Choroid plexus epithelial cell (primary cell): ENCODE data around the gene MBLAC1.
"Not testable (repeated sequence)": the region's sequence is repeated elsewhere in the genome, so short reads cannot be mapped to it uniquely, and the experiment has no call there.

Experiments used
- DNase-seq: peaks from one replicate; pipeline ENCODE4 v3.0.0-alpha.2; 2010; ENCODE audit warnings: low read depth
- H3K4me3 ChIP-seq: 2 replicates; pipeline ENCODE4 v1.5.1; 2011; ENCODE audit warnings: low read depth, mild to moderate bottlenecking, control low read depth, low read length, moderate library complexity
- TF ChIP-seq, protein P1 (sequence below): conservative IDR thresholded peaks from 2 replicates; pipeline ENCODE4 v1.5.1; 2011; ENCODE audit warnings: low read depth, mild to moderate bottlenecking, control low read depth, inconsistent platforms, low read length, moderate library complexity

MBLAC1 gene

DNA sequence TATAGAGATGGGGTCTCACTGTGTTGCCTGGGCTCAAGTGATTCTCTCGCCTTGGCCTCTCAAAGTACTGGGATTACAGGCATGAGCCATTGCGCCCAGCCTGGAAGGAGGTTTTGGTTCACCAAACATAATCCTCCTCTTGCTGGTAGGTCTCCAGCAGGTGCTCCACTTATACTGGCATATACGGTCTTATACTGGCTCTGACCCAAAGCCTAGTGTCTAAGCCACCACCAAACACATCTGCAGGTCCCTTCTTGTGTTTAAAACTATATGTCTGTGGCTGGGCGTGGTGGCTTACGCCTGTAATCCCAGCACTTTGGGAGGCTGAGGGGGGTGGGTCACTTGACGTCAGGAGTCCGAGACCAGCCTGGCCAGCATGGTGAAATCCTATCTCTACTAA is 5.4 kb downstream of the MBLAC1 start:
- no peak for DNase-seq
- TF ChIP-seq, protein P1, sequence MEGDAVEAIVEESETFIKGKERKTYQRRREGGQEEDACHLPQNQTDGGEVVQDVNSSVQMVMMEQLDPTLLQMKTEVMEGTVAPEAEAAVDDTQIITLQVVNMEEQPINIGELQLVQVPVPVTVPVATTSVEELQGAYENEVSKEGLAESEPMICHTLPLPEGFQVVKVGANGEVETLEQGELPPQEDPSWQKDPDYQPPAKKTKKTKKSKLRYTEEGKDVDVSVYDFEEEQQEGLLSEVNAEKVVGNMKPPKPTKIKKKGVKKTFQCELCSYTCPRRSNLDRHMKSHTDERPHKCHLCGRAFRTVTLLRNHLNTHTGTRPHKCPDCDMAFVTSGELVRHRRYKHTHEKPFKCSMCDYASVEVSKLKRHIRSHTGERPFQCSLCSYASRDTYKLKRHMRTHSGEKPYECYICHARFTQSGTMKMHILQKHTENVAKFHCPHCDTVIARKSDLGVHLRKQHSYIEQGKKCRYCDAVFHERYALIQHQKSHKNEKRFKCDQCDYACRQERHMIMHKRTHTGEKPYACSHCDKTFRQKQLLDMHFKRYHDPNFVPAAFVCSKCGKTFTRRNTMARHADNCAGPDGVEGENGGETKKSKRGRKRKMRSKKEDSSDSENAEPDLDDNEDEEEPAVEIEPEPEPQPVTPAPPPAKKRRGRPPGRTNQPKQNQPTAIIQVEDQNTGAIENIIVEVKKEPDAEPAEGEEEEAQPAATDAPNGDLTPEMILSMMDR = no peak

DNA sequence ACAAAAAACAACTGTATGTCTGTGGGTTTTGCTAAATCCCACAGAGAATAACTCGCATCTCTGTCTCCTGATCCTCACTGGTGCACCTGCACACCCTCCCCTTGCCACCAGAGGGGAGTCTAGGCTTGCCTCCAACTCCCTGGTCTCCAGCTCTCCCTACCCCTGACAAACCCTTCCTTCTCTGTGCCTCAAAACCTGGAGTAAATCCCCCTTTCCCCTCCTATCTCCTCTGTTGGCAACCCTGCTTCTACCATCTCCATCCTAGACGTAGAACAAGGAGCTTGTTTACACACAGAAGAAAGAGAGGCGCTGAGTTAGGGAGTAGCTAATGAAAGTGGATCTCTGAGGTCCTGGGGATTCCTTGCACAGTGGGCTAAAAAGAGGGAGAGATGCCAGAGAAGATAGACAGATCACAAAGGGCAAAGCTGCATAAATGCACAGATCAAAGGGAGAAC is 6.0 kb downstream of the MBLAC1 start:
- TF ChIP-seq, protein P1 = peak; percentile 98
- DNase-seq = peak; percentile 81
- no peak overlapping the region for H3K4me3 ChIP-seq

More for the DNA sequence above, 5.4 kb downstream of the MBLAC1 start:
- no peak overlapping the region for H3K4me3 ChIP-seq

- H3K4me3 ChIP-seq = no peak overlapping the region
- no peak for DNase-seq
- TF ChIP-seq, protein P1 = no peak
Measured at GRCh38 chr7:100137851-100138760, 11.3 kb downstream of the MBLAC1 start.

- no peak overlapping the region for H3K4me3 ChIP-seq
- TF ChIP-seq, protein P1 = no peak
- no peak for DNase-seq
Measured at GRCh38 chr7:100141555-100141949, 14.8 kb downstream of the MBLAC1 start.

DNA sequence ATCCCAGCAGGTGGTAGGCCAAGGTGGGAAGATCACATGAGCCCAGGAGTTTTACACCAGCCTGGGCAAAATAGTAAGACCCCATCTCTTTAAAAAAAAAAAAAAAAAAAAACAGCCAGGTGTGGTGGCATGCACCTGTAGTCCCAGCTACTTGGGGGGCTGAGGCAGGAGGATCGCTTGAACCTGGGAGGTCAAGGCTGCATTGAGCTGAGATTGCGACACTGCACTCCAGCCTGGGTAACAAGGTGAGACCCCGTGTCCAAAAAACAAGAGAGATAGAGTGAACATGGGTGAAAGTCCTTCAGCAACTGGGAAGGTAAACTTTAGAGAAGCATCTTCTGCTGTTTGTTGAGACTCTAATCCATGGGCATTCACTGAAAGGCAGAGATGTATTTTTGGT is 15.7 kb downstream of the MBLAC1 start:
- H3K4me3 ChIP-seq = no peak overlapping the region
- no peak for DNase-seq
- TF ChIP-seq, protein P1 = no peak

DNA sequence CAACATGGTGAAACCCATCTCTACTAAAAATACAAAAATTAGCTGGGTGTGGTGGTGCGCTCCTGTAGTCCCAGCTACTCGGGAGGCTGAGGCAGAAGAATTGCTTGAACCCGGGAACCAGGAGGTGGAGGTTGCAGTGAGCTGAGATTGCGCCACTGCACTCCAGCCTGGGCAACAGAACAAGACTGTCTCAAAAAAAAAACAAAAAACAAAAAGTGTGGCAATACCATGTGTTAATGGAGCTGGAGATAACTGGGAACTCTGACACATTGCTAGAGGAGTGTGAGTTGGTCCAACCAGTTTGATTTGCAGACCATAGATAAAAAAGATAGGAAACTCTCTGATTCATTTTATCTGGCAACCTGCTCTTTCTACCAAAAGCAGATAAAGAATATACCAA is 19.6 kb downstream of the MBLAC1 start:
- DNase-seq = peak; percentile 39
- H3K4me3 ChIP-seq = not testable (repeated sequence)

GRCh38 chr7:100147278-100147677 is 20.5 kb downstream of the MBLAC1 start:
- no peak for DNase-seq
- TF ChIP-seq, protein P1 = no peak
- no peak overlapping the region for H3K4me3 ChIP-seq
